NCI-H2171 treated with DMSO at 0.1 percent for 48 hours (cell line): ENCODE data around the gene TRIM60.
"Not testable (repeated sequence)": the region's sequence is repeated elsewhere in the genome, so short reads cannot be mapped to it uniquely, and the experiment has no call there.

Source experiments
- DNase-seq: peaks from one replicate; lab custom pipeline; 2025; lab: John Stamatoyannopoulos, UW

Gene TRIM60

DNA sequence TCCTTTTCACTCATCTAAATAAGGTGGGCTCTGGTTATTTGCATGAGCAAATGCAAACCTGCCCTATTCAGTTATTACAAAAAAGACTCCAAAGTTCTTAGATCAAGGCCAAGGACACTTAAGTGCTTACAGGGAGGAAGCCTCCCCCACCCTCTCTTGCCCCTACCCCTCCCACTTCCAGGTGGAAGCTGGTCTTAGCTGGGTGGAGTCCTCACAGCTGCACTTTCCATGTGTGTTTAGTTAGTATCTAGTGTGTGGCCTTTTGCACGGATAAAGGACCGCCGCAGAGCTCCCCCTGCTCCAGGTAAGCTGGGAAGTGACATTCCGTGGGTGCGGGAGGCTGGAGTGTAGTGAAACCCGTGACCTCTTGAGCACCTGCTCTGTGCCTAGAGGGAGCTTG, 21.8 kb downstream of the TRIM60 start, which contains the start of gene TRIM75:
TSS of gene TRIM75 (plus strand) at position 222 of the 400 bp plus-strand sequence. CDS start 5,282 bp downstream, outside the sequence.
- DNase-seq = no peak

DNA sequence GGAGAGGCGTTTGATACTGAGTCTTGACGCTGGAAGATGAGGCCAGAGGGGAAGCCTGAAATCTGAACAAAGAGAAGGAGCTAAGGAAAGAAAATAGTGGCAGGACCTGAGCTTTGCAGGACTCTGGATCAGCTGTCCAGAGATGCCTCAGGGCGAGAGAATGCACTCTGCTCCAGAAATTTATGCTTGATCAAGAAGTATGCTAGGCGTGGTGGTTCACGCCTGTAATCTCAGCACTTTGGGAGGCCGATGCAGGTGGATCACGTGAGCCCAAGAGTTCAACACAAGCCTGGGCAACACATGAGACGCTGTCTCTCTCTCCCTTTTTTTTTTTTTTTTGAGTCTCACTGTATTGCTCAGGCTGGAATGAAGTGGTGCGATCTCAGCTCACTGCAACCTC, 23.8 kb downstream of the TRIM60 start:
- DNase-seq = no peak

DNA sequence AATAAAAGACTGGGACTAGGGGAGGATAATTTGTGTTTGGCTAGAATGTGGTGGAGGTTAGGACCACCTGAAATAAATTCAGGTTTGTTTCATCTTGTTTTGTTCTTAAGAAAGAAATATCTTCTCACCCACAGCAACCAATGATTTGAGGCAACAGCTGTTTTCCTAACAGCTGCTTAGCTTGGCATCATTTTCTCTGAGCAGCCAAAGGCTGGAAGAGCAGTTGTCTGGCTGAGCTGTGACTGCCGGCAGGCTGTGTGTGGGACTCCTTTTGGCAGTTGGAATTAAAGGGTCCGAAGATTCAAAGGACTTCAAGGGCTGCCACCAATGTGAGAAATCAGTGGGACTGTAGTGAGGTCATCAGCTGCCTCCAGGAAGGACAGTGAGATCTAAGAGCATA, 26.9 kb downstream of the TRIM60 start:
- no peak for DNase-seq

DNA sequence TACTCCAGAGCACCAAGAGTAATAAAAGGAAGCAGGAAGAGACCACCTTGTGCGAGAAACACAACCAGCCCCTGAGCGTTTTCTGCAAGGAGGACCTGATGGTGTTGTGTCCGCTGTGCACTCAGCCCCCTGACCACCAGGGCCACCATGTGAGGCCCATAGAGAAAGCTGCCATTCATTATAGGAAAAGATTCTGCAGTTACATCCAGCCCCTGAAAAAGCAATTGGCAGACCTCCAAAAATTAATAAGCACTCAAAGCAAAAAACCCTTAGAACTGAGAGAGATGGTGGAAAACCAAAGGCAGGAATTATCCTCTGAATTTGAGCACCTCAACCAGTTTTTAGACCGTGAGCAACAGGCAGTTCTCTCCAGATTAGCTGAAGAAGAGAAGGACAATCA, 27.6 kb downstream of the TRIM60 start:
- DNase-seq = no peak

DNA sequence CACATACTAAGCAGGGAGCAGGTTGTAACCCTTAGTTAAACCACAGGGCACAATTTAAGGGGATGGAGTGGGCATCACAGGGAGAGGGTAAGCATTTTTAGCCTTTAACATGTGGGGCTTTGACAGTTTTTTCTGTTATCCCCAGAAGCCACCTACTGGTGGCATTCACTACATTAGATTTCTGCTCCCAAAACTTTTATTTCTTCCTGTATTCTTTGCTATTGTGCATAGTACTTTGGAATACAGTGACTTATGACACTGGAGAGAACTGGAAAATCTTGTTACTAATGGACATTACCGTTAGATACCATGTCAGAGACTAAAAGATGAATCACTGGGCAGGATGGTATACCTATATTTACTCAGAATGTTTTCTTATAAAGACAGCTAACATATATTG, 29.1 kb downstream of the TRIM60 start:
- no peak for DNase-seq

DNA sequence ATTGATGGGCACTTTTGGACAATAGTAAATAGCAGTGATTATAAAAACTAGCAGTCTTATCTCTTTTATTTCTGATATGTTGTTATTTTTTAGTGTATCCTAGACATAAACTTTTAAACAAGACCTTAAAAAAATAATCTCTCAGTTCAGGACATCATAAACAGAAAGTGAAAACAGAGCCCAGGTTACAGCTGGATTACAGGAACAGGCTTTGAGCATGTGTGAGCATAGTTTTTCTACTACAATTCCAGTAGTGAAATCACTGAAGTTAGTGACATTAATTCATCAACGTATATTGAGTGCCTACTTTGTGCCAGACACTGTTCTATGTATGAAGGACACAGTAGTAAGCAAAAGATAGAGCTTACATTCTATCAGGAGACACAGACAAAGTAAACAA, 38.8 kb downstream of the TRIM60 start:
- no peak for DNase-seq

DNA sequence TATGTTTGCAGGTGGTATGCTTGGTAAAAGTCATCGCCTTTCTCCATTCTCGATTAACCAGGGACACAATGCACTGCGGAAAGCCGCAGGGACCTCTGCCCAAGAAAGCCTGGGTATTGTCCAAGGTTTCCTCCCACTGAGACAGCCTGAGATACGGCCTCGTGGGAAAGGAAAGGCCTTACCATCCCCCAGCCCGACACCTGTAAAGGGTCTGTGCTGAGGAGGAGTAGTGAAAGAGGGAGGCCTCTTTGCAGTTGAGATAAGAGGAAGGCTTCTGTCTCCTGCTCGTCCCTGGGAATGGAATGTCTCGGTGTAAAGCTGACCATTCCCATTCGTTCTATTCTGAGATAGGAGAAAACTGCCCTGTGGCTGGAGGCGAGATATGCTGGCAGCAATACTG, 41.5 kb downstream of the TRIM60 start:
- not testable (repeated sequence) for DNase-seq

DNA sequence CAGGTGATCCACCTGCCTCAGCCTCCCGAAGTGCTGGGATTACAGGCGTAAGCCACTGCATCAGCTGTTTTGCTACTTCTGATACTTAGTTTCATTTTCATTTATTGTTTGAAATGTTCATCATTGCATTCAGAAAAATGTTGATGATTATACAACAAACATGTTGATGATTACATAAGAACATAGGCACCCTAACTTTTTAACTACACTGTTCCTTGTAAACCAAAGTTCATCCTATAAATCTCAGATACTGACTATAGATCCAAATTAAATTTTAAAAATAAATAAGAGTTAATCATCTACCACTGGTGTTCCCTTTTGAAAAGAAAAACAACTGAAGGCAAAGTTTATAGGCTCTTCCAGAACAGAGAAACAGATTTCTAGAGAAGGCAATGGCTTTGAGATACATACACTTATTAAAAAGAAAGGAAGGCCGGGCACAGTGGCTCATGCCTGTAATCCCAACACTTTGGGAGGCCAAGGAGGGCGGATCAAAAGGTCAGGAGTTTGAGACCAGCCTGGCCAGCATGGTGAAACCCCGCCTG, 45.3 kb downstream of the TRIM60 start:
- DNase-seq = no peak

DNA sequence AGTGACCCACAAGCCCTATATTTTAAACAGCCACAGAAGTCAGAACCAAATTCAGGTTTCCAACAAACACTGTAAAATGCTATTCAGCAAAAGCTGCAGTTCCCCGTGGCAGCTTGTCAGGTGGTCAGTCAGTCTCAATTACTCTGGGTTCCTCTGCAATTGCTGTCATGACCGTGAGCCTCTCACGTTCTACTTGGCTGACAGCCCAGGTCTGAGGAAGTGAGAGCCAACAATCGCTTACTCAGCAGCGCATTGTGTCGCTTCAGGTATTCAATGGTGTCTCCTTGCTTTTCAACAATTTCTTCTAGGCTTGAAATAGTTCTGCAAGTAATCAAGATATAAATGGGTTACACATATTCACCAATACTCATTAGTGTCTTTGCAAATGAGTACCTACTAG, 47.7 kb downstream of the TRIM60 start:
- no peak for DNase-seq

DNA sequence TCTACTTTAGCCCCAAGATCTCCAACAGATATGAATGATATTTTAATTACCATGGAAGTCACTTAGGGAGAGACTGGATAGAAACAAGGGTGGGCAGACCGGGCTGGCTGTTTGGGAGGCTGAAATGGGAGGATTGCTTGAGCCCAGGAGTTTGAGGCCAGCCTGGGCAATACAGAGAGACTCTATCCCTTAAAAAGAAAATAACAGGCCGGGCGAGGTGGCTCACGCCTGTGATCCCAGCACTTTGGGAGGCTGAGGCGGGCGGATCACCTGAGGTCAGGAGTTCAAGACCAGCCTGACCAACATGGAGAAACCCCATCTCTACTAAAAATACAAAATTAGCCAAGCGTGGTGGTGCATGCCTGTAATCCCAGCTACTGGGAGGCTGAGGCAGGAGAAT, 53.0 kb downstream of the TRIM60 start:
- not testable (repeated sequence) for DNase-seq

DNA sequence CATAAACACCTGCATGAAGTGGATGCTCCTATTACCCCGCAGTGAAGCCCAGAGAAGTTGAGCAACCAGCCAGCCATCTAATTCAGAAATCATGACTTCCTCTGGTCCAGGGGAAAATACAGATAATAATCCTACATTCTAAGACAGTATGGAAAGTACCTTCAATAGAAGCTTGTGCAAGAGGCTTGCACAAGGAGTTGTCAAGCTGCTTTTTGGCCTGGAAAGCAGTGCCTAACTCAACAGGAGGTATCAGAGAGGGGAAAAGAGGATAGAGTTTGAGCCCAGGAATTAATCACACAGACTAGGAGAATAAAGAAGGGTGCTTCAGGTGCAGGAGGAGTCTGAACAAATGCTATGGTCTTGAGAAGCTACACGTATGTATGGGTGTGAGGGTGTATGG, 54.1 kb downstream of the TRIM60 start:
- no peak for DNase-seq

DNA sequence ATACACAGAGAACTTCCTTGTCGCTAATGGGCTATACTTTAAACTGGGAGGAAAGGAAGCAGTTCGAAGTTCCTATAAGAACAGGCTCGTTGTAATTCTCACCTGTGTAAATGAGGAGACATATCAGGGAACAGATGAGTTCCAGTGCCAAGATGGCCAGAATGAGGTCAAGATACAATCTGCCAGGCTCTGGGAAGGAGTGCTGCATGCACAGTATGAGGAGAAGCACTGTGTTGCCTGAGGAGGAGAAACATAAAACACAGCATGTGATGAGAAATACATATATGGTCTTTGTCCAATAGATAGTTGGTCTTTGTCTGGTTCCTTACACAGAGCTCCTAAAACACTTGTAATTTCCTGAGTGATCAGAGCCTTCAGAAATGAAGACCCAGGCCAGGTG, 56.6 kb downstream of the TRIM60 start:
- no peak for DNase-seq
